Measurements from ENCODE around the gene ZBED4.
A peak's percentile ranks its signal among the peaks of the same experiment; 100 is the strongest.

ZBED4 gene

GRCh38 chr22:49826603-49827270, 26.9 kb upstream of the ZBED4 start:
- TF ChIP-seq EZH2phosphoT487 (IDR thresholded peaks at IDR 0.05; ENCODE audit: borderline replicate concordance, low read length) (no peak), CTCF (IDR thresholded peaks at IDR 0.05; ENCODE audit: low read depth, low read length, poor library complexity, severe bottlenecking) (no peak)
- Histone ChIP-seq H3K4me3 (ENCODE audit: low read length) (peak overlapping the region; percentile 89), H3K27ac (ENCODE audit: low read depth, low read length) (peak overlapping the region; percentile 45), H3K9me3 (ENCODE audit: control insufficient read depth, insufficient read depth, low read length) (no peaks in the 10 kb centered on the region), H4K20me1 (ENCODE audit: control insufficient read depth, insufficient read depth, low read depth, low read length) (peaks cover 28% of the 10 kb centered on the region), H3K4me2 (ENCODE audit: low read length) (peak overlapping the region; percentile 94), H3K27me3 (ENCODE audit: control insufficient read depth, low read length) (peaks cover 15% of the 10 kb centered on the region), H3K9me2 (replicated peaks; ENCODE audit: control insufficient read depth, low read length) (no peaks in the 10 kb centered on the region), H3K79me2 (ENCODE audit: control insufficient read depth, low read length) (peaks cover 61% of the 10 kb centered on the region), H3F3A (ENCODE audit: control insufficient read depth, insufficient read depth) (peaks cover 6% of the 10 kb centered on the region; the same call in 1 of the 2 replicates), H3K36me3 (ENCODE audit: control insufficient read depth, low read length) (peaks cover 51% of the 10 kb centered on the region), H3K4me1 (ENCODE audit: control insufficient read depth, low read length) (peaks cover 40% of the 10 kb centered on the region)

- Histone ChIP-seq H3K79me2 (ENCODE audit: control insufficient read depth, low read length) (peaks cover 55% of the 10 kb centered on the region), H3K4me2 (ENCODE audit: low read length) (peak overlapping the region; percentile 94), H3K27ac (ENCODE audit: low read depth, low read length) (peak overlapping the region; percentile 45)
Measured at GRCh38 chr22:49827271-49827852, 26.3 kb upstream of the ZBED4 start.

GRCh38 chr22:49827853-49828598, 25.6 kb upstream of the ZBED4 start, which contains the start of gene BRD1:
Gene BRD1, minus strand, starts transcription at chr22:49827873. Its CDS starts 3,556 bp downstream, at chr22:49824317.
- Histone ChIP-seq H3K27me3 (ENCODE audit: control insufficient read depth, low read length) (peaks cover 25% of the 10 kb centered on the region), H3K9me2 (replicated peaks; ENCODE audit: control insufficient read depth, low read length) (no peaks in the 10 kb centered on the region), H3K79me2 (ENCODE audit: control insufficient read depth, low read length) (peaks cover 48% of the 10 kb centered on the region), H3K4me2 (ENCODE audit: low read length) (peak within 1 kb of the TSS; percentile 94), H4K20me1 (ENCODE audit: control insufficient read depth, insufficient read depth, low read depth, low read length) (peaks cover 28% of the 10 kb centered on the region), H3F3A (ENCODE audit: control insufficient read depth, insufficient read depth) (peaks cover 10% of the 10 kb centered on the region; the same call in 1 of the 2 replicates), H3K4me1 (ENCODE audit: control insufficient read depth, low read length) (peaks cover 40% of the 10 kb centered on the region), H3K9me3 (ENCODE audit: control insufficient read depth, insufficient read depth, low read length) (no peaks in the 10 kb centered on the region), H3K27ac (ENCODE audit: low read depth, low read length) (peak within 1 kb of the TSS; percentile 45), H3K4me3 (ENCODE audit: low read length) (peak within 1 kb of the TSS; percentile 89), H3K36me3 (ENCODE audit: control insufficient read depth, low read length) (peaks cover 38% of the 10 kb centered on the region)
- TF ChIP-seq CTCF (IDR thresholded peaks at IDR 0.05; ENCODE audit: low read depth, low read length, poor library complexity, severe bottlenecking) (no peak), EZH2phosphoT487 (IDR thresholded peaks at IDR 0.05; ENCODE audit: borderline replicate concordance, low read length) (no peak)

More at GRCh38 chr22:49827271-49827852, 26.3 kb upstream of the ZBED4 start:
- H4K20me1 ChIP-seq (ENCODE audit: control insufficient read depth, insufficient read depth, low read depth, low read length), result peaks cover 28% of the 10 kb centered on the region
- TF ChIP-seq EZH2phosphoT487 (IDR thresholded peaks at IDR 0.05; ENCODE audit: borderline replicate concordance, low read length) (no peak), CTCF (IDR thresholded peaks at IDR 0.05; ENCODE audit: low read depth, low read length, poor library complexity, severe bottlenecking) (no peak)
- no peaks in the 10 kb centered on the region for H3K9me2 ChIP-seq (replicated peaks; ENCODE audit: control insufficient read depth, low read length)
- H3K27me3 ChIP-seq (ENCODE audit: control insufficient read depth, low read length), result peaks cover 18% of the 10 kb centered on the region
- peak overlapping the region; percentile 89 for H3K4me3 ChIP-seq (ENCODE audit: low read length)
- peaks cover 45% of the 10 kb centered on the region for H3K36me3 ChIP-seq (ENCODE audit: control insufficient read depth, low read length)
- peaks cover 6% of the 10 kb centered on the region; the same call in 1 of the 2 replicates for H3F3A ChIP-seq (ENCODE audit: control insufficient read depth, insufficient read depth)
- peaks cover 40% of the 10 kb centered on the region for H3K4me1 ChIP-seq (ENCODE audit: control insufficient read depth, low read length)
- no peaks in the 10 kb centered on the region for H3K9me3 ChIP-seq (ENCODE audit: control insufficient read depth, insufficient read depth, low read length)
